A549 (cell line): ENCODE results near the gene COL28A1. TPM values are rescaled to one million over a fixed set of nuclear protein-coding genes. Genes with fewer than 3 reads are reported as not detected.

Source experiments
- ATAC-seq, 2 experiments: fragments of 200-7000 bp in 1 of 2; fragments of >200 bp in 1 of 2; cut with Nextera tagmentation in 1 of 2; cut with Tn5 transposase in 1 of 2; 3 replicates each; pipeline versions ENCODE4 v1.8.0 to v1.9.1; 2018 to 2020; ENCODE audit warnings: mild to moderate bottlenecking in 1 of 2, moderate library complexity in 1 of 2
- CTCF ChIA-PET: fragments of 300-600 bp; sonication (Branson Sonifier 250); formaldehyde crosslinking; extraction: SDS; loops from one replicate; lab custom pipeline; 2021; ENCODE audit warnings: antibody characterized with exemption, inconsistent platforms; lab: Yijun Ruan, JAX
- POLR2A ChIA-PET: fragments of 350-600 bp; formaldehyde crosslinking; extraction: SDS; loops from one replicate; lab custom pipeline; 2021; ENCODE audit warnings: antibody characterized with exemption, inconsistent platforms; lab: Yijun Ruan, JAX
- DNase-seq, 2 experiments: peaks; one replicate each; pipeline versions ENCODE4 v3.0.0 to v3.0.0-alpha.2; 2011 to 2016; ENCODE audit warnings: low read depth in 1 of 2, low spot score in 1 of 2
- FAIRE-seq: peaks from 2 replicates; lab custom pipeline; 2011; peaks lifted over from hg19 to GRCh38; lab: Jason Lieb, UNC
- H3K27ac ChIP-seq, 2 experiments: fragments of >200 bp; sonication (Bioruptor Twin); formaldehyde crosslinking; 3 replicates each; pipeline ENCODE4 v1.5.1; 2016 to 2017
- H3K4me1 ChIP-seq: fragments of >200 bp; sonication (Bioruptor Twin); formaldehyde crosslinking; 3 replicates; pipeline ENCODE4 v1.6.1; 2016
- H3K4me2 ChIP-seq: fragments of >200 bp; sonication (Bioruptor Twin); formaldehyde crosslinking; 3 replicates; pipeline ENCODE4 v1.6.1; 2016
- H3K4me3 ChIP-seq: fragments of >200 bp; sonication (Bioruptor Twin); formaldehyde crosslinking; 3 replicates; pipeline ENCODE4 v1.5.1; 2016
- H3K9me3 ChIP-seq: fragments of >200 bp; sonication (Bioruptor Twin); formaldehyde crosslinking; 3 replicates; pipeline ENCODE4 v1.6.1; 2016
- CBX2 ChIP-seq: fragments of 200-600 bp; sonication (generic); IDR thresholded peaks from 2 replicates; pipeline ENCODE4 v1.6.1; 2016; ENCODE audit warnings: low read depth, mild to moderate bottlenecking, borderline replicate concordance
- CBX8 ChIP-seq: fragments of 200-600 bp; sonication (generic); IDR thresholded peaks from 2 replicates; pipeline ENCODE4 v1.6.1; 2016
- CHD2 ChIP-seq: fragments of 150-350 bp; IDR thresholded peaks from 2 replicates; pipeline ENCODE4 v1.6.1; 2014; ENCODE audit warnings: low read length; ENCODE audit not compliant: partially characterized antibody
- CHD4 ChIP-seq: fragments of 200-600 bp; sonication (generic); IDR thresholded peaks from 2 replicates; pipeline ENCODE4 v1.6.1; 2016; ENCODE audit warnings: antibody characterized with exemption, mild to moderate bottlenecking, borderline replicate concordance
- GATA3 ChIP-seq: IDR thresholded peaks from 2 replicates; pipeline ENCODE4 v1.6.1; 2012; ENCODE audit warnings: borderline replicate concordance
- HDAC2 ChIP-seq: fragments of 200-600 bp; sonication (generic); IDR thresholded peaks from 2 replicates; pipeline ENCODE4 v1.6.1; 2016
- HEYL ChIP-seq: fragments of 250-450 bp; sonication (Bioruptor Pico); IDR thresholded peaks from 2 replicates; pipeline ENCODE4 v1.8.0; 2021; ENCODE audit warnings: mild to moderate bottlenecking, moderate library complexity
- JUN ChIP-seq, 2 experiments: fragments of >200 bp; sonication (Bioruptor Twin); formaldehyde crosslinking; IDR thresholded peaks; 2 replicates in 1 of 2; 3 replicates in 1 of 2; pipeline ENCODE4 v1.6.1; 2016 to 2017
- JUNB ChIP-seq: fragments of >200 bp; sonication (Bioruptor Twin); formaldehyde crosslinking; IDR thresholded peaks from 2 replicates; pipeline ENCODE4 v1.6.1; 2016
- KDM1A ChIP-seq: fragments of 200-600 bp; sonication (generic); IDR thresholded peaks from 2 replicates; pipeline ENCODE4 v1.6.1; 2016; ENCODE audit warnings: low read depth, mild to moderate bottlenecking
- MAZ ChIP-seq: fragments of 150-350 bp; IDR thresholded peaks from 2 replicates; pipeline ENCODE4 v1.6.1; 2014; ENCODE audit warnings: antibody characterized with exemption, low read depth, low read length, borderline replicate concordance
- MYC ChIP-seq: IDR thresholded peaks from 2 replicates; pipeline ENCODE4 v1.6.1; 2012; ENCODE audit warnings: mild to moderate bottlenecking, inconsistent platforms, low read length, improper control_type of control experiment, borderline replicate concordance
- NFE2L2 ChIP-seq: fragments of 150-350 bp; conservative IDR thresholded peaks from 2 replicates; pipeline ENCODE4 v1.6.1; 2014; ENCODE audit warnings: low read length
- NPAS2 ChIP-seq: fragments of 250-450 bp; sonication (Bioruptor Pico); IDR thresholded peaks from 2 replicates; pipeline ENCODE4 v1.8.0; 2022; ENCODE audit warnings: mild to moderate bottlenecking, moderate library complexity, borderline replicate concordance
- NR3C1 ChIP-seq: fragments of >200 bp; sonication (Bioruptor Twin); formaldehyde crosslinking; IDR thresholded peaks from 3 replicates; pipeline ENCODE4 v1.6.1; 2017
- PHF8 ChIP-seq: fragments of 200-600 bp; sonication (generic); IDR thresholded peaks from 2 replicates; pipeline ENCODE4 v1.6.1; 2016; ENCODE audit warnings: low read depth, mild to moderate bottlenecking, antibody characterized with exemption, moderate library complexity, borderline replicate concordance
- POLR2A ChIP-seq: IDR thresholded peaks from 2 replicates; pipeline ENCODE4 v1.6.1; 2012; ENCODE audit warnings: mild to moderate bottlenecking, low read length
- RAD21 ChIP-seq, 2 experiments: fragments of >200 bp in 1 of 2; sonication (Bioruptor Twin) in 1 of 2; formaldehyde crosslinking in 1 of 2; IDR thresholded peaks in 1 of 2; conservative IDR thresholded peaks in 1 of 2; 2 replicates in 1 of 2; 3 replicates in 1 of 2; pipeline ENCODE4 v1.6.1; 2012 to 2018; ENCODE audit warnings: inconsistent platforms in 1 of 2
- RARB ChIP-seq: fragments of 250-450 bp; sonication (Bioruptor Pico); IDR thresholded peaks from 2 replicates; pipeline ENCODE4 v1.8.0; 2021; ENCODE audit warnings: mild to moderate bottlenecking, moderate library complexity
- RCOR1 ChIP-seq: fragments of 150-350 bp; IDR thresholded peaks from 2 replicates; pipeline ENCODE4 v1.6.1; 2014; ENCODE audit warnings: antibody characterized with exemption, low read length, low read depth
- SMC3 ChIP-seq: fragments of >200 bp; sonication (Bioruptor Twin); formaldehyde crosslinking; IDR thresholded peaks from 3 replicates; pipeline ENCODE4 v1.6.1; 2018; ENCODE audit warnings: inconsistent platforms
- SREBF2 ChIP-seq: fragments of 450-650 bp; IDR thresholded peaks from 2 replicates; pipeline ENCODE4 v1.6.1; 2014; ENCODE audit warnings: mild to moderate bottlenecking, moderate library complexity
- TFCP2L1 ChIP-seq: fragments of 250-450 bp; sonication (Bioruptor Pico); IDR thresholded peaks from 2 replicates; pipeline ENCODE4 v1.5.0; 2021; ENCODE audit warnings: mild to moderate bottlenecking
- TP53 ChIP-seq: fragments of 250-450 bp; sonication (Bioruptor Pico); IDR thresholded peaks from 2 replicates; pipeline ENCODE4 v1.5.0; 2021; ENCODE audit warnings: mild to moderate bottlenecking, moderate library complexity
- WGBS: methylation state at CpG from one replicate; pipeline ENCODE4 v1.1.6; 2017; ENCODE audit errors: missing lambda C conversion rate; 5-methylcytosine and 5-hydroxymethylcytosine counted together
- polyA plus RNA-seq, 4 experiments: library from polyadenylated mRNA; depleted of rRNA in 3 of 4; stranded (reverse); fragments of >200 nt; fragmentation: RNase III in 1 of 4; extraction: RNeasy Plus Mini Kit Qiagen cat#74134 plus additional on column Dnase treatment in 1 of 4; gene quantifications; 2 replicates in 3 of 4; 3 replicates in 1 of 4; pipeline ENCODE4 v1.2.3, GENCODE V29; 2011 to 2017
- TF ChIP-seq, protein P1 (sequence below): fragments of 250-450 bp; sonication (Bioruptor Pico); IDR thresholded peaks from 2 replicates; pipeline ENCODE4 v1.5.0; 2021; ENCODE audit warnings: mild to moderate bottlenecking, moderate library complexity, borderline replicate concordance
- TF ChIP-seq, protein P2 (sequence below): IDR thresholded peaks from 2 replicates; pipeline ENCODE4 v1.6.1; 2012
- TF ChIP-seq, protein P3 (sequence below): IDR thresholded peaks from 2 replicates; pipeline ENCODE4 v1.6.1; 2012; ENCODE audit warnings: low read depth, borderline replicate concordance

COL28A1 gene
- polyA plus RNA-seq, 2 of the 4 experiments (the other 2 are of a cell fraction), result 0.08 to 0.17 TPM

- CTCF ChIA-PET, result no interaction called here
- no peak overlapping the region for H3K4me2 ChIP-seq
- no peak for FAIRE-seq
These were observed 127.5 kb downstream of the COL28A1 start for GRCh38 chr7:7408001-7408770.

DNA sequence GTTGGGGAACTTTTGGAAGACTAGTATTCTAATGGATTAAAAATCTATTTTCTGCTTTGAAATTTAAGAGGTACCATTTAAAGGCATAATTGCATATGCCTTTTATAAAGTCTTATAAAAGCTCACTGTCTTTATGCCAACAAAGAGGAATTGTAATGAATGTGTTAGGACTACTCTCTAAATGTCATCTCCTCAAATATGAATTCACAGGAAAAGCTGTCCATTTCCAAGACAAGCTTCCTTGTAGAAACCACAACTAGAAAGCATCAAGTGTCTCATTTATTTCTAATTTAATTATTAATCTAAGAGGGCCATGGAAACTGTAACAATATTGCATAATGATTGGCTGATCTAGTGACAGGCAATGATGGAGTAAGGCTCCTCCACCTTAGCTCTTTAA lies 130.2 kb downstream of the COL28A1 start:
- CTCF ChIA-PET, result interaction anchor here (2.0 kb wide), 1 partner anchor 302 kb away, joined by 6 read pairs; no protein-coding TSS in a partner anchor
- no peak for TF ChIP-seq SREBF2
- TF ChIP-seq, protein P1, sequence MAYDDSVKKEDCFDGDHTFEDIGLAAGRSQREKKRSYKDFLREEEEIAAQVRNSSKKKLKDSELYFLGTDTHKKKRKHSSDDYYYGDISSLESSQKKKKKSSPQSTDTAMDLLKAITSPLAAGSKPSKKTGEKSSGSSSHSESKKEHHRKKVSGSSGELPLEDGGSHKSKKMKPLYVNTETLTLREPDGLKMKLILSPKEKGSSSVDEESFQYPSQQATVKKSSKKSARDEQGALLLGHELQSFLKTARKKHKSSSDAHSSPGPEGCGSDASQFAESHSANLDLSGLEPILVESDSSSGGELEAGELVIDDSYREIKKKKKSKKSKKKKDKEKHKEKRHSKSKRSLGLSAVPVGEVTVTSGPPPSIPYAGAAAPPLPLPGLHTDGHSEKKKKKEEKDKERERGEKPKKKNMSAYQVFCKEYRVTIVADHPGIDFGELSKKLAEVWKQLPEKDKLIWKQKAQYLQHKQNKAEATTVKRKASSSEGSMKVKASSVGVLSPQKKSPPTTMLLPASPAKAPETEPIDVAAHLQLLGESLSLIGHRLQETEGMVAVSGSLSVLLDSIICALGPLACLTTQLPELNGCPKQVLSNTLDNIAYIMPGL, result no peak
- TF ChIP-seq NPAS2 (CRISPR knock-in tag), result no peak
- TF ChIP-seq KDM1A, result no peak
- no peak for TF ChIP-seq TP53 (CRISPR knock-in tag)
- TF ChIP-seq CHD2, result no peak
- no peak for TF ChIP-seq RARB (CRISPR knock-in tag)
- Histone ChIP-seq H3K4me1 (no peaks in the 10 kb centered on the region), H3K4me3 (no peak overlapping the region), H3K27ac (no peak overlapping the region), H3K9me3 (peaks cover 8% of the 10 kb centered on the region; the same call in 1 of the 3 replicates), H3K4me2 (no peak overlapping the region)
- DNase-seq (no peak), FAIRE-seq (no peak), ATAC-seq (no peak)
- POLR2A ChIA-PET, result no interaction called here

More at GRCh38 chr7:7408001-7408770, 127.5 kb downstream of the COL28A1 start:
- Histone ChIP-seq H3K9me3 (peaks cover 8% of the 10 kb centered on the region; the same call in 1 of the 3 replicates), H3K4me3 (no peak overlapping the region), H3K27ac (no peak overlapping the region)
- DNase-seq (no peak), ATAC-seq (no peak)
- 62% methylated on average over 3 of the region's 3 CpGs for WGBS
- POLR2A ChIA-PET, result no interaction called here
- TF ChIP-seq SMC3, result no peak
- no peak for TF ChIP-seq RARB (CRISPR knock-in tag)
- no peak for TF ChIP-seq PHF8
- TF ChIP-seq, protein P2, sequence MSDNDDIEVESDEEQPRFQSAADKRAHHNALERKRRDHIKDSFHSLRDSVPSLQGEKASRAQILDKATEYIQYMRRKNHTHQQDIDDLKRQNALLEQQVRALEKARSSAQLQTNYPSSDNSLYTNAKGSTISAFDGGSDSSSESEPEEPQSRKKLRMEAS, result no peak
- no peak for TF ChIP-seq MYC
- no peak for TF ChIP-seq RCOR1
- no peak for TF ChIP-seq MAZ
- TF ChIP-seq GATA3, result no peak
- no peak for TF ChIP-seq RAD21 (conservative IDR thresholded peaks at IDR 0.05 in 1 of 2, IDR thresholded peaks at IDR 0.05 in 1 of 2)
- TF ChIP-seq POLR2A, result no peak
- no peak for TF ChIP-seq TFCP2L1 (CRISPR knock-in tag)
- TF ChIP-seq CBX8, result no peak
- TF ChIP-seq JUN (IDR thresholded peaks at IDR 0.05), result no peak
- TF ChIP-seq, protein P3, sequence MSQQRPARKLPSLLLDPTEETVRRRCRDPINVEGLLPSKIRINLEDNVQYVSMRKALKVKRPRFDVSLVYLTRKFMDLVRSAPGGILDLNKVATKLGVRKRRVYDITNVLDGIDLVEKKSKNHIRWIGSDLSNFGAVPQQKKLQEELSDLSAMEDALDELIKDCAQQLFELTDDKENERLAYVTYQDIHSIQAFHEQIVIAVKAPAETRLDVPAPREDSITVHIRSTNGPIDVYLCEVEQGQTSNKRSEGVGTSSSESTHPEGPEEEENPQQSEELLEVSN, result no peak
- no peak for TF ChIP-seq JUNB
- no peak for TF ChIP-seq CHD2
- no peak for TF ChIP-seq CHD4
- TF ChIP-seq HEYL (CRISPR knock-in tag), result no peak
- no peak for TF ChIP-seq NFE2L2
- TF ChIP-seq, all 56 proteins: peak for 0
- no peaks in the 10 kb centered on the region for H3K4me1 ChIP-seq

DNA sequence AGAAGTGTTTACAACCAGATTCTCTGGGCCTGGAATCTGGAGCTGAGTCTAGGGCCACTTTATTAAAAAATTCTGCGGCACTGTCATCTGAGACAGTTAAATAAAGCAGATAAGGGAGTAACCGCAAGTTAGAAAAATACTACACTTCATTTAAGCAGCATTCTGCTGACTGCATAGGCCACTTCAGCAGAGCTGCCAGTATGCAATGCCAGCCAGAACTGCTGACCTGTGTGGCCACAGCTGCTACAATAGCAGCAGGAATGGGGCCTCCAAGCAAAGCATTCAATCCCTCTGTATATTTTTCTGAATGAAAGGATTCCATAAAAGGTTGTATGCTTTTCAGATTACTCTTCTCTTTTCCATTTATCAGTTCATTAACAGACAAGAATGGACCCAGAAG lies 136.0 kb downstream of the COL28A1 start:
- FAIRE-seq (no peak), ATAC-seq (no peak), DNase-seq (no peak)
- H3K4me1 ChIP-seq, result no peaks in the 10 kb centered on the region
- POLR2A ChIA-PET, result no interaction called here
- WGBS, result 74% methylated on average over 2 of the region's 2 CpGs
- CTCF ChIA-PET, result no interaction called here
- H3K4me3 ChIP-seq, result no peak overlapping the region
- H3K4me2 ChIP-seq, result no peak overlapping the region
- no peaks in the 10 kb centered on the region for H3K9me3 ChIP-seq
- TF ChIP-seq NR3C1 (no peak), RARB (CRISPR knock-in tag) (no peak), CBX2 (no peak), GATA3 (no peak), KDM1A (no peak), HDAC2 (no peak), RCOR1 (no peak)
- H3K27ac ChIP-seq, result no peak overlapping the region
